HK-2 (cell line): ENCODE measurements around the gene S100A6.
"Not testable (repeated sequence)": the region's sequence is repeated elsewhere in the genome, so short reads cannot be mapped to it uniquely, and the experiment has no call there.

Experiments
- DNase-seq: peaks from one replicate; pipeline ENCODE4 v3.0.0-alpha.2; 2018; ENCODE audit not compliant: unreplicated experiment

Gene S100A6

DNA sequence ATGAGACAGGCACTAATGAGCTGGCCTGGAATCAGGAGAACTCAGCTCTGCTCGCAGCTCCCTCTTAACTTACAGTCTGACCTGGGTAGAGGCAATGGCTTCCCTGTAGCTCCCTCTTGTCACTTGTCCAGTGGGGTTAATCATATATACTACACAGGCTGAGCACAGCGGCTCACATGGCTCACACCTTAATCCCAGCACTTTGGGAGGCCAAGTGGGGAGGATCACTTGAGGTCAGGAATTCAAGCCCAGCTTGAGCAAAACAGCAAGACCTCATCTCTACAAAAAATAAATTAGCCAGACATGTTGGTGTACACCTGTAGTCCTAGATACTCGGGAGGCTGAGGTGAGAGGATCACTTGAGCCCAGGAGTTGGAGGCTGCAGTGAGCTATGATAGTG is 4.2 kb downstream of the S100A6 start:
- DNase-seq = no peak

DNA sequence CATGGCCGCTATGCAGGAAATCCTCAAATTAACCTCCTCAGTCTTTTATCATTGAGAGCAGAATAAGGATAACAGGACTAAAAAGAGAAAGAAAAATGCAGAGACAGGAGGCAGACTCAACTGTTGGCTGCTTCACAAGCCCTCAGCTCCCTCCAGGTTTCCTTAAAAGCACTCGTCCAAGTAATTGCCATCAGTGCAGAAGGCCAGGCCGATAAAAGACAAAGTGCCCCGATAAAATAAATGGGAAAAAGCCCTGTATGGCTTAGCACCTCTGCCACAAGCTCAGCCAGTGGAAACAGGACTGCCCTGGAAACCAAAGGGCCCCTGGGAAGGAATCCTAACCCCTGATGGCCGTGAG is 8.1 kb downstream of the S100A6 start:
- DNase-seq = no peak

GRCh38 chr1:153527023-153527682 is 8.6 kb downstream of the S100A6 start:
- no peak for DNase-seq

- DNase-seq = no peak
Observed at GRCh38 chr1:153526132-153526543, 9.7 kb downstream of the S100A6 start.

- DNase-seq = no peak
Observed at GRCh38 chr1:153525088-153525728, 10.6 kb downstream of the S100A6 start.

DNA sequence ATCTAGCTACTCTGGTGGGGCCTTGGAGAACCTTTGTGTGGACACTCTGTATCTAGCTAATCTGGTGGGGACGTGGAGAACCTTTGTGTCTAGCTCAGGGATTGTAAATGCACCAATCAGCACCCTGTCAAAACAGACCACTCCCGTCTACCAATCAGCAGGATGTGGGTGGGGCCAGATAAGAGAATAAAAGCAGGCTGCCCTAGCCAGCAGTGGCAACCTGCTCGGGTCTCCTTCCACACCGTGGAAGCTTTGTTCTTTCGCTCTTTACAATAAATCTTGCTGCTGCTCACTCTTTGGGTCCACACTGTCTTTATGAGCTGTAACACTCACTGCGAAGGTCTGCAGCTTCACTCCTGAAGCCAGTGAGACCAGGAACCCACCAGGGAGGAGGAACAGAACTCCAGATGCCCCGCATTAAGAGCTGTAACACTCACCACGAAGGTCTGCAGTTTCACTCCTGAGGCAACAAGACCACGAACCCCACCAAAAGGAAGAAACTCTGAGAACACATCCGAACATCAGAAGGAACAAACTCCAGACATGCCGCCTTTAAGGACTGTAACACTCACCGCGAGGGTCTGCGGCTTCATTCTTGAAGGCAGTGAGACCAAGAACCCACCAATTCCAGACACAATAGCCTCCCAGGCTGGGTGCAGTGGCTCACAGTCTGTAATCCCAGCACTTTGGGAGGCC is 13.3 kb downstream of the S100A6 start:
- DNase-seq = not testable (repeated sequence)

DNA sequence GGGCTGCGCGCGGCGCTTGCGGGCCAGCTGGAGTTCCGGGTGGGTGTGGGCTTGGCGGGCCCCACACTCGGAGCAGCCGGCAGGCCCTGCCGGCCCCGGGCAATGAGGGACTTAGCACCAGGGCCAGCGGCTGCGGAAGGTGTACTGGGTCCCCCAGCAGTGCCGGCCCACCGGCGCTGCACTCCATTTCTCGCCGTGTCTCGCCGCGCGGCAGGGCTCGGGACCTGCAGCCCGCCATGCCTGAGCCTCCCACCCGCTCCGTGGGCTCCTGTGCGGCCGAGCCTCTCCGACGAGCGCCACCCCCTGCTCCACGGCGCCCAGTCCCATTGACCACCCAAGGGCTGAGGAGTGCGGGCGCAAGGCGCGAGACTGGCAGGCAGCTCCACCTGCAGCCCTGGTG is 14.0 kb downstream of the S100A6 start:
- not testable (repeated sequence) for DNase-seq

DNA sequence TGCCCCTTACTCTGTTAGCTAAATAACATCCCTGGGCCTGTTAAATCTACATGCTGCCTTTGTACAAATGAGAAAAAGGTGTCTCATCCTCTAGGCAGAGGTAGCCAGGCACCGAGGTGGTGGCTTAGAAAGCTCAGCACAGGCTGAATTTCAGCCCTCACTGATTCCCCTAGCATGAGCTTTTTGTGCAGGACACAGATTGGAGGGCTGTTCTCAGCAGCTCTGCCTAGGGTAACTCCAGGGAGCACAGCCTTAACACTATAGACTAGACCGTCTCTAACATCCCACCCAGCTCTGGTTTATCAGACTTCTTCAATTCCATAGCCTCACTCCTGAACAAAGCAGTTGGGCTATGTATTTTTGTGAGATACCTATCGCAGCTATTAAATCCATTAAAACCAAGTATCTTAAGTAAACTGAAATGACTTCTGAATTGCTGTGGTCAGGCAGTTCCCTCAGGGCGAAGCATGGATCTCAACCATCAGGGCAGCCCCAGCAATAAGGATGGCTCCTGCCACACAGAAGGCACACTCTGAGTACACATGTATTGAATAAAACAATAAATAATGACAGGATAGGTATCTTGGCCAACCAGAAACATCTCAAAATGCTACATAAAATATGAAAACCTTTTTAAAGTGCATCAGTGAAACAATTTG is 14.8 kb downstream of the S100A6 start:
- no peak for DNase-seq

DNA sequence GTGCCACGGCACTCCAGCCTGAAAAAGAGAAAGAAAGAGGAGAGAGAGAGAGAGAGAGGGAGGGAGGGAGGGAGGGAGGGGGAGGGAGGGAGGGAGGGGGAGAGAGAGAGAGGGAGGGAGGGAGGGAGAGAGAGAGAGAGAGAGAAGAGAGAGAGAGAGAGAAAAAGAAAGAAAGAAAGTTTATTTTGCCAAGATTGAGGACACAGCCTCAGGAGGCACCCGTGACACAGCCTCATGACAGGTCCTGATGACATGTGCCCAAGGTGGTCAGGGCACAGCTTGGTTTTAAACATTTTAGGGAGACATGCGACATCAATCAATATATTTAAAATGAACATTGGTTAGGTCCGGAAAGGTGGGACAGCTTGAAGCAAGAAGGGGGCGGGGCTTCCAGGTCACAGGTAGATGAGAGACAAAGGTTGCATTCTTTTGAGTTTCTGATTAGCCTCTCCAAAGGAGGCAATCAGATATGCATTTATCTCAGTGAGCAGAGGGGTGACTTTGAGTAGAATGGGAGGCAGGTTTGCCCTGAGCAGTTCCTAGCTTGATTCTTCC is 15.6 kb downstream of the S100A6 start:
- DNase-seq = not testable (repeated sequence)

DNA sequence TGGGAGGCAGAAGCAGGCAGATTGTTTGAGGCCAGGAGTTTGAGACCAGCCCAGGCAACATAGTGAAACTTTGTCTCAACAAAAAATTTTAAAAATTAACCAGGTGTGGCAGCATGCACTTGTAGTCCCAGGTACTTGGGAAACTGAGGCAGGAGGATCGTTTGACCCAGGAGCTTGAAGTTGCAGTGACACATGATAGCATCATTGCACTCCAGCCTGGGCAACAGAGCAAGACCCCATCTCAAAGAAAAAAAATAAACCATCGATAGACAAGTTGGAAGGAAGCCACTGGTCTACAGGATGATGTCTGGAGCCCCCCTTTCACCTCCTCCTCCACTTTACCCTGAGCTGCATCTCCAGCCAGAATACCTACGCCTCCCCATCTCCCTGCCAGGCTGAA is 16.5 kb downstream of the S100A6 start:
- no peak for DNase-seq

GRCh38 chr1:153515504-153516394 is 20.0 kb downstream of the S100A6 start:
- DNase-seq = no peak

- no peak for DNase-seq
Observed at GRCh38 chr1:153513666-153514065, 22.1 kb downstream of the S100A6 start.

DNA sequence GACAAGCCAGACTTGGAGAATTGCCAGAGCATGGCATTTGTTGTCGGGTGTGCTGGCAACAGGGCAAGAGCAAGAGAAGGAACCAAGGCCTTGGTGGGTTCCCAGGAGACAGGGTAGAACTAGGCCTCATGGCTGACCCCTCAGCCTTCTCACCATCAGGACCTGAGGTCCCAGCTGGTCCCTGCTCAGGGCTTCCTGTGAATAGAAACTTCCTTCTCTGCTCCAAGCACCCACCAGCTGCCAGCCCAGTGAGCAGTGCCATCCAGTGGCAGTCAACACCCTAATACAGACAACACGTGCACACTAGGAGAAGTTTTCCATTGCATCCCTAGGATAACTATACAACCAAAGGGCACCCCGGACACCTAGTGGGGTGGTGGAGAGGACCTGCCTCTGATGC is 22.8 kb downstream of the S100A6 start:
- no peak for DNase-seq

DNA sequence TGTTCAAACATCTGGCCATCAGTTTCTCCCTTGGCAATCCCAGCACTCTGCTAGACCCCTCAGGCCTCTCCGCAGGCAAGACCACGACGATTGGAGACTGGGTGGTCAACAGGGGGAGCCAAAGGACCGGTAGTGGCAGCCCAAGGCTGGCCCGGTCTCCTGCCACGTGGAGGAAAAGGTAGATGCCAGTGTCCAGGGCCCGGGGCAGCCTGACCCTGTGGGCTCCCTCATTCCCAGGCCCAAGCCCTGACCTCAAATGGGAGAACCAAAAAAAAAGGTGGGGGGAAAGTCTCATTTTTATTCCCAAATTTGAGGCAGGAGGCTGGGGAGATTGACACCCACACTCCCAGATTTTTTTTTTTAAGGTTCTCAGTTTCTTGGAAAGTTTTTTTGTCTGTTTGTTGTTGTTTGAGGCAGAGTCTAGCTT is 24.8 kb downstream of the S100A6 start:
- DNase-seq = peak; percentile 86

- DNase-seq = no peak
Observed at GRCh38 chr1:153509729-153510354, 25.9 kb downstream of the S100A6 start.

DNA sequence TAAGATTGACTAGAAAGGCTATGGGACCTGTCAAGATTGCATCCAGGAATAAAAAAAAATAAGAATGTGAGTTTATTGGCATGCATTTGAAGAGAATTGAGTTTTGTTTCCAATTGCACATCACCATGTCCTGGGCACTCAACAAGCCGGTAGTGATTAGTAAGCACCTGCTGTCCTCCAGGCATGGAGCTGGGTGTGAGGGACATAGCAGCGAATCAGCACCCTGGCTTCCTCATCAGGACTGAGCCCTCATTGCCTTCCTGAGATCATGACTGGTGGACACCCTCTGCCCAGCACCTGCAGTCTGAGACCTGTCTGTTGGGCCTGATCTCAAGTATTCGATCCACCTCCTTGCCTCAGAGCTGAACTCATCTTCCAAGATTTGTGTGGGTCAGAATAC is 26.8 kb downstream of the S100A6 start:
- no peak for DNase-seq

GRCh38 chr1:153507926-153508583 is 27.7 kb downstream of the S100A6 start:
- DNase-seq = no peak

GRCh38 chr1:153506831-153507413 is 28.9 kb downstream of the S100A6 start:
- DNase-seq = peak; percentile 57

DNA sequence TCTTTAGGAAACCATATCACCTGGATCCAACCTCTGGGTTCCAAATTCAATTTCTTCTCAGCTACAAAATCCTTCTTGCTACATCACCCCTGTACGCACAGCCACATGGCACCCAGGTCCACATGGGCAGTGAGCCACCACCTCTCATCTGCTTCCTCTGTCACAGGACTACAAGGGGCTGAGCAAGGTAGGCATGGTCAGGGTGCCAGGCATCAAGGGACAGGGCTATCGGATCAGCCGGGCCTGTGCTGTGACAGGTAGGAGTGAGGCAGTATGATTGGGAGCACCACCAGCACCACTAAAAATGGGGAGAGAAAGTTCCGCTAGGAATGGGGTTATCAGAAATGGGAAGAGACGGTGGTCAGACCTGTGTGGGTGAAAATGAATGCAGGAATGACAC is 29.4 kb downstream of the S100A6 start:
- DNase-seq = no peak

DNA sequence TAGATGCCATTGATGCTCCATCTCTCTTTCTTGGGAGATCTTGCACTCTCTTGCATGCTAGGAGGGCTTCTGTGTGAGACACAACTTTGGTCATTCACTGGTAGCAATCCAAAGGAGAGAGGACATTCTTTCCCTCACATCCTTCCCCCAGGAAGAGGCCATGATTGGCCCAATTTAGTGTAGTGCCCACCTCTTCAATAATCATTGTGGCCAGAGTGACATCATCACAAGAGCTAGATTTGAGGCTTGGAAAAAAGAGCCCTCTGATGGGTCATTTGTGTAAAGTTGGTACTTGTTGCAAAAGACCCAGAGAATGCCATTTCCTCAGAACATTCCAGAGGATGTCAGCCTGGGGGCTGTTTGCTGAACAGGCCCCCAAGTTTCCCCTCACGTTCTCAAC is 30.2 kb downstream of the S100A6 start:
- DNase-seq = no peak
